ENCODE measurements around the gene IFRD1. TPM values are rescaled to one million over a fixed set of nuclear protein-coding genes. Genes with fewer than 3 reads are reported as not detected.

The IFRD1 gene
- total and polyA plus RNA-seq, 5 donors, result 24.1 to 51.7 (median 27.9) TPM

- intact Hi-C loops (cut with DNase I), result no loop called here
- 86% methylated on average over 1 of the region's 1 CpG for WGBS
- Histone ChIP-seq H3K4me1 (ENCODE audit: control insufficient read depth, insufficient read depth, low read length) (no peaks in the 10 kb centered on the region), H3K4me3 (ENCODE audit: low read length) (no peak overlapping the region), H3K27ac (ENCODE audit: low read length) (no peak overlapping the region), H3K27me3 (ENCODE audit: control insufficient read depth, insufficient read depth) (no peaks in the 10 kb centered on the region), H3K9me3 (ENCODE audit: control insufficient read depth, low read length) (no peaks in the 10 kb centered on the region)
- DNase-seq, result no peak
- ATAC-seq, result no peak
Measured at GRCh38 chr7:112459645-112460044, 9.4 kb downstream of the IFRD1 start.

GRCh38 chr7:112462236-112462635, 12.0 kb downstream of the IFRD1 start:
- intact Hi-C loops (cut with DNase I), result no loop called here
- peak; percentile 84 to 87 for ATAC-seq
- Histone ChIP-seq H3K27ac (ENCODE audit: low read length) (no peak overlapping the region), H3K9me3 (ENCODE audit: control insufficient read depth, low read length) (no peaks in the 10 kb centered on the region), H3K27me3 (ENCODE audit: control insufficient read depth, insufficient read depth) (no peaks in the 10 kb centered on the region), H3K4me1 (ENCODE audit: control insufficient read depth, insufficient read depth, low read length) (no peaks in the 10 kb centered on the region), H3K4me3 (ENCODE audit: low read length) (no peak overlapping the region)
- DNase-seq, result no peak

GRCh38 chr7:112467867-112468266, 17.6 kb downstream of the IFRD1 start:
- no peak overlapping the region for H3K27ac ChIP-seq (ENCODE audit: low read length)
- H3K9me3 ChIP-seq (ENCODE audit: control insufficient read depth, low read length), result no peaks in the 10 kb centered on the region
- ATAC-seq, result no peak

GRCh38 chr7:112470194-112470593, 19.9 kb downstream of the IFRD1 start:
- Histone ChIP-seq H3K27ac (ENCODE audit: low read length) (no peak overlapping the region), H3K4me1 (ENCODE audit: control insufficient read depth, insufficient read depth, low read length) (peaks cover 4% of the 10 kb centered on the region), H3K4me3 (ENCODE audit: low read length) (no peak overlapping the region), H3K27me3 (ENCODE audit: control insufficient read depth, insufficient read depth) (no peaks in the 10 kb centered on the region), H3K9me3 (ENCODE audit: control insufficient read depth, low read length) (no peaks in the 10 kb centered on the region)
- DNase-seq (no peak), ATAC-seq (peak; percentile 55 to 77)
- intact Hi-C loops (cut with DNase I), result no loop called here
- 52% methylated on average over 4 of the region's 4 CpGs for WGBS

More at GRCh38 chr7:112467867-112468266, 17.6 kb downstream of the IFRD1 start:
- no peak for DNase-seq
- Histone ChIP-seq H3K4me3 (ENCODE audit: low read length) (no peak overlapping the region), H3K27me3 (ENCODE audit: control insufficient read depth, insufficient read depth) (no peaks in the 10 kb centered on the region), H3K4me1 (ENCODE audit: control insufficient read depth, insufficient read depth, low read length) (peaks cover 4% of the 10 kb centered on the region)
- intact Hi-C loops (cut with DNase I), result no loop called here
- WGBS, result 88% methylated on average over 4 of the region's 4 CpGs

GRCh38 chr7:112476390-112477052, 26.3 kb downstream of the IFRD1 start:
- intact Hi-C loops (cut with DNase I), result no loop called here
- Histone ChIP-seq H3K27me3 (ENCODE audit: control insufficient read depth, insufficient read depth) (no peaks in the 10 kb centered on the region), H3K27ac (ENCODE audit: low read length) (no peak overlapping the region), H3K9me3 (ENCODE audit: control insufficient read depth, low read length) (no peaks in the 10 kb centered on the region), H3K4me1 (ENCODE audit: control insufficient read depth, insufficient read depth, low read length) (no peaks in the 10 kb centered on the region), H3K4me3 (ENCODE audit: low read length) (no peak overlapping the region)
- ATAC-seq (no peak), DNase-seq (no peak)
- 95% methylated on average over 8 of the region's 8 CpGs for WGBS

- Histone ChIP-seq H3K4me3 (ENCODE audit: low read length) (no peak overlapping the region), H3K27ac (ENCODE audit: low read length) (no peak overlapping the region), H3K27me3 (ENCODE audit: control insufficient read depth, insufficient read depth) (no peaks in the 10 kb centered on the region), H3K4me1 (ENCODE audit: control insufficient read depth, insufficient read depth, low read length) (peaks cover 2% of the 10 kb centered on the region), H3K9me3 (ENCODE audit: control insufficient read depth, low read length) (no peaks in the 10 kb centered on the region)
- intact Hi-C loops (cut with DNase I), result no loop called here
- DNase-seq, result no peak
- WGBS, result 59% methylated on average over 2 of the region's 2 CpGs
- no peak for ATAC-seq
Measured at GRCh38 chr7:112481121-112481736, 31.0 kb downstream of the IFRD1 start.

GRCh38 chr7:112481833-112482670, 31.8 kb downstream of the IFRD1 start:
- peaks cover 2% of the 10 kb centered on the region for H3K4me1 ChIP-seq (ENCODE audit: control insufficient read depth, insufficient read depth, low read length)
- no peak overlapping the region for H3K4me3 ChIP-seq (ENCODE audit: low read length)
- peak overlapping the region; percentile 56 for H3K27ac ChIP-seq (ENCODE audit: low read length)
- ATAC-seq, result peak; percentile 67 to 72
- H3K27me3 ChIP-seq (ENCODE audit: control insufficient read depth, insufficient read depth), result no peaks in the 10 kb centered on the region
- no peaks in the 10 kb centered on the region for H3K9me3 ChIP-seq (ENCODE audit: control insufficient read depth, low read length)
- peak; percentile 25 to 53 (median 53) for DNase-seq
- WGBS, result 56% methylated on average over 3 of the region's 3 CpGs
- intact Hi-C loops (cut with DNase I), result no loop called here

GRCh38 chr7:112484671-112485167, 34.5 kb downstream of the IFRD1 start:
- ATAC-seq, result peak; percentile 60 to 77
- Histone ChIP-seq H3K4me3 (ENCODE audit: low read length) (no peak overlapping the region), H3K9me3 (ENCODE audit: control insufficient read depth, low read length) (no peaks in the 10 kb centered on the region), H3K4me1 (ENCODE audit: control insufficient read depth, insufficient read depth, low read length) (peaks cover 2% of the 10 kb centered on the region), H3K27me3 (ENCODE audit: control insufficient read depth, insufficient read depth) (no peaks in the 10 kb centered on the region), H3K27ac (ENCODE audit: low read length) (peak overlapping the region; percentile 32)
- WGBS, result 38% methylated on average over 4 of the region's 4 CpGs
- intact Hi-C loops (cut with DNase I), result no loop called here
- peak in 2 of 3 donors; percentile 25 to 47 for DNase-seq

- Histone ChIP-seq H3K4me1 (ENCODE audit: control insufficient read depth, insufficient read depth, low read length) (peaks cover 2% of the 10 kb centered on the region), H3K9me3 (ENCODE audit: control insufficient read depth, low read length) (no peaks in the 10 kb centered on the region), H3K27me3 (ENCODE audit: control insufficient read depth, insufficient read depth) (no peaks in the 10 kb centered on the region), H3K4me3 (ENCODE audit: low read length) (no peak overlapping the region), H3K27ac (ENCODE audit: low read length) (no peak overlapping the region)
- no peak for DNase-seq
- ATAC-seq, result no peak
- WGBS, result 74% methylated on average over 5 of the region's 5 CpGs
- intact Hi-C loops (cut with DNase I), result no loop called here
Measured at GRCh38 chr7:112485766-112486165, 35.5 kb downstream of the IFRD1 start.

- DNase-seq (no peak), ATAC-seq (no peak)
- WGBS, result 88% methylated on average over 8 of the region's 8 CpGs
- no peaks in the 10 kb centered on the region for H3K9me3 ChIP-seq (ENCODE audit: control insufficient read depth, low read length)
- no peak overlapping the region for H3K27ac ChIP-seq (ENCODE audit: low read length)
- intact Hi-C loops (cut with DNase I), result no loop called here
- H3K27me3 ChIP-seq (ENCODE audit: control insufficient read depth, insufficient read depth), result no peaks in the 10 kb centered on the region
- H3K4me1 ChIP-seq (ENCODE audit: control insufficient read depth, insufficient read depth, low read length), result peaks cover 2% of the 10 kb centered on the region
- H3K4me3 ChIP-seq (ENCODE audit: low read length), result no peak overlapping the region
Measured at GRCh38 chr7:112487457-112488263, 37.4 kb downstream of the IFRD1 start.
